GM21526 (cell line): Measurements from ENCODE around the gene SPTLC3.

Source experiments
- ATAC-seq: cut with Tn5 transposase; IDR thresholded peaks from one replicate; pipeline ENCODE4 v1.9.1; 2021; ENCODE audit warnings: moderate library complexity; ENCODE audit not compliant: unreplicated experiment, low FRiP score

Gene SPTLC3

DNA sequence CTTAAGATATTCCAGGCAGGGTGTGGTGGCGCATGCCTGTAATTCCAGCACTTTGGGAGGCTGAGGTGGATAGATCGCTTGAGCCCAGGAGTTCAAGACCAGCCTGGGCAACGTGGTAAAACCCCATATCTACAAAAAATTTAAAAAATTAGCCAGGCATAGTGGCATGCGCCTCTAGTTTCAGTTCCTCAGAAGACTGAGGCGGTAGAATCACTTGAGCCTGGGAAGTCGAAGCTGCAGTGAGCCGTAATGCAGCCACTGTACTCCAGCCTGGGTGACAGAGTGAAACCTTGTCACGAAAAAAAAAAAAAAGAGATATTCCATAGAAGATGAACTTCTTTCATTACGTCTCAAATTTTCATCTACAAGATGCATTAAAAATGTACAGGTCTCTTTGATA, 165.6 kb downstream of the SPTLC3 start:
- ATAC-seq: no peak

DNA sequence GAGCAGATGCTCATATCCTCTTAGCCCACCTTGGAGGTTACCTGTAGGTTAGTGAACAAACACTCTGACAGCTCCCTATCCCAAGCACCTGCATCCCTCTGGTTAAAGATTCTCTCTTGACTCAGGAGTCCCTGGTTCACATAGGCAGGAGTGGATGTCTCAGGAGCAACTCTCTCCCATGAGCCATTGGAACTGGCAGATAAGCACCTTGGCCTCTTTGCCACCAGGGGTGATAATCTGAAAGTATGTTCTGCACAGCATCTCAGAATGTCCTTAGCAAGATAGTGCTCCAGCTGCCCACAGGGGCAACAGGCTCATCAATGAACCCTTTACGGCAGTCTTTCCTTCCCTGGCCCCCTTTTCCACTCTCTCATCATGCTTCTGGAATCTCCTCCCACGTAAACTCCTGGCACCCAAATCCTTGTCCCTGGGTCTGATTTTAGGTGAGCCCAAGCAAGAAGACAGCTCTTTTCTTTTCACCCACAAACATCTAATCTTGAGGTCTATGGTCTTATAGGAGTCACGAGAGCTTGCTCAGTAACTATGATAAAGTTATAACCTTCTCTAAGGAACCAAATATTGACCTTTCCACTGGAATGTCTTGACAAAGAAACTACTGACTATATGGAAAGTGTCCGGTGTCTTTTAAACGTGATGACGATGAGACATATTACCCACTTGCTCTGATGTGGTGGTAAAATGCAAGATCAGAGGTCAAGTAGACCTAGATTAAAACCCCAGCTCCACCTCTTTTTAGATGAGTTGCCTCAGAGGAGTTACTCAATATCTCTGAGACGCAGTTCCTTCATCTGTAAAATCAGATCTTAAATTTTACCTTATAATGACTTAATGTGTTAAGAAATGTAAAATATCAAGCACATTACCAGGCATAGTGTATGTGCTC, 172.5 kb downstream of the SPTLC3 start:
- no peak for ATAC-seq

DNA sequence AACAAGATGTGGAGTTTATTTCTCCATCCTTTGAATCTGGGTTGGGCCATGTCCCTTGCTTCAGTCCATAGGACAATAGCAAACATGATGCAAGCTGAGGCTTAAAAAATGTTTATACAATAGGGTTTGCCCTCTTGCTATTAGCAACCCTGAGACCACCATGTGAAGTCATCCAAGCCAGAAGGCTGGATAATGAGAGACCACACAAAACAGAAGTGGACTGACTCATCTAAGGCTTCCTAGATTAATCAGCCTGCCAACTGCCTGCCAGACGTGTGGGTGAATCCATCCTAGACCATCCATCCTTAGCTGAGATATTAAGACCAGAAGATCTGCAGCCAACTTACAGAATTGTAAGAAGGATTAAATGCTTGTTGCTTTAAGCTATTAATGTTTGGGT, 174.2 kb downstream of the SPTLC3 start:
- ATAC-seq: no peak

DNA sequence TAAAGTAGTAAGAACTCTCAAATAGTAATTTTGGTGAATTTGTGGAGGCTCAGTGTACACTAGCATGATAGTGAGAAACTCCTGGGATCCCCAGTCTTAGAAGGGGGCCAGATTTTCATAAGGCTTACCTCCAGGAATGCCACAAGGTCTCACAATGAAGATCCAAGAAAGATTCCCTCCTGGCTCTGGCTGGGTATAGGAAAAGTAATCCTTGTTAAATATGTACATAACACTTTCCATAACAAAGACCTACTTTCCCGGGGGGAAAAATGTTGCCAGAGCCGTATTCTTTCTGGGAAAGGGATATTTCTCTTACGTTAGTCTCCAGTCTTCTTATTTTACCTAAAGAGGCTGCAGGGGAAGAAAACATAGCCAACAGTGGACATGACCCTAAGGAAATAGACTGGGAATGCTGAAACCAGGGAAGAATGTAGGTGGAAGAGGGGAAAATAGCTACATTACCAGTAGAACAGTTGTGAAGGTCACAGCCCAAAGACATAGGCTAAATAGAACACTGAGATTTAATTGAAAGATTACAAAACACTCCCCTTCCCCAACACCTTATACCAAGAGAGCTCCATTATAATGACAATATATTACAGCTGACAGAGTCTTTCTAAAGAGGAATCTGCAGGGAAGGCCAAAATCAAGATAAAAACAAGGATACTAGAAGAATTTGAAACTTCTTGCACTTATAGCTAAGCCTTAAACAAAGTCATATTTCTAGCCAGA, 177.4 kb downstream of the SPTLC3 start:
- no peak for ATAC-seq

DNA sequence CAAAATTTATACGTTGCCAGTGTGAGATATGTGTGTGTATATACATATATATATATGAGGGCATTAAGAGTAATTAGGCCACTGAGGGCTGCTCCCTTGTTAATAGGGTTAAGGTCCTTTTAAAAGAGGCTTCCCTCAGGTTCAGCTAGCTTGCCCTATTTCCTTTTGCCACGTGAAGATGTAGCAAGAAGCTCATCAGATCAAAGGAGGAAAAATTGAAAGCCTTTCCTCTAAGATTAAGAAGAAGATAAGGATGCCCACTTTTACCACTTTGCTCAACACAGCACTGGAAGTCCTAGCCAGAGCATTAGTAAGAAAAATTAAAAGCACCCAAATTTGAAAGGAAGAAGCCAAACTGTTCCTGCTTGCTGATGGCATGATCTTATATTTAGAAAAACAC, 179.1 kb downstream of the SPTLC3 start:
- no peak for ATAC-seq

DNA sequence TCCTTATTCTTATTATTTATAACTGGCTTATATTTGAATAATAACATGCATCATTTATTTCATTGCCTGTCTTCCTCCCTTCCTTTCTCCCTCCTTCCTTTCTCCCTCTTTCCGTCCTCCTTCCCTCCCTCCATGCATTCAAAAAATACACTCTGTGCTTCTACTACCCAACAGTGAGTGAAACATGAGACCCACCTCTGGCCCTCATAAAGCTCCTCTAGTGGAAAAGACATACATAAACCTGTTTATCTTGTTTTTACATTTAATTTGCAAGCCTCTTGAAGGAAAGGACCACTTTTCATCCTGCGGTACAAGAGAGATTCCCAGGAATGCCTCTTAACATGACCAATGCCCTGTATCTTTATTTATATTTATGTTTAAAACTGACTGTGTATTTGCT, 190.5 kb downstream of the SPTLC3 start:
- ATAC-seq: no peak

DNA sequence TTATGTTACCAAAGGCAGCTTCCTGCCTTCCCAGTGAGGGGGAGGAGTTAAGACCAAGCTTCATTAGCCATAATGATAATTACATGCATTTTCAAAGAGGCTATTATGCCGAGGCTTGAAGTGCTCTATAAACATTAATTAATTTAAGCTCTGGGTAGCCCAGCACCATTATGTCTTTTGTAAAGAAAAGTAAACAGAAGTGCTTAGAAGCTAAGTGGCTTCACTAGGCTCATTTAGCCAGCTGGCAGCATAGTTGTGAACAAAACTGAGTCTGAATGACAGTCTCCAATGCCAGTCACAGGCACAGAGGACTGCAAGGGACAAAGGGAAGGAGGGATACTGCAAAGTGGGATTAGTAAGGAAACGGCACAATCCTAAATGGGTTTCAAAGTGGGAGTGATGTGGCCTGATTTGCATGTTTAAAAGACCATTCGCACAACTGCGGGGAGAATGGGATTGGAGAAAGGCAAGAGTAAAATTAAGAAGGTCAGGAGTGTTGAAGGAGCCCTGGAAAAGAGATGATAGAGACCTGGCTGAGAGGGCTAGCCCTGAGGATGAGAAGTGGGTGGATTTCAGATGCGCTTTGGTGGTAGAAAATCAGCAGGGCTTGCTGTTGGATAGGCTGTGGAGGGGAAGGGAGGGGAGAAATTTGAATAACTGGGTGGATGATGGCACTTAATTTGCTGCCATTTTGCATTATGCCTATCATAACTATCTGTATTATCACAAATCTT, 192.2 kb downstream of the SPTLC3 start:
- no peak for ATAC-seq

DNA sequence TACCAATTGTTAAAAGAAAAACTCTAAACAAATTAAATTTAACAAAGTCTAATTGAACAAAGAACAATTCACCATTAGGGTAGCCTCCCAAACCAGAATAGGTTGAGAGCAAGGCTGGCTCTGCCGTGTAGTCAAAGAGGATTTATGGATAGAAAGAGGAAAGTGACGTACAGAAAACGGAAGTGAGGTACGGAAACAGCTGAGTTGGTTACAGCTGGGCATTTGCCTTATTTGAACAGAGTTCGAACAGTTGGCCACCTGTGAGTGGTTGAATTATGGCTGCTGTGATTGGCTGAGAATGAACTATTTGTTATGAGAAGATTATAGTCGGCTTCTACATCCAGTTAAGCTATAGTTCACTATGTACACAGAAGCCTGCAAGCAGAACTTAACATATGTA, 193.8 kb downstream of the SPTLC3 start:
- no peak for ATAC-seq

DNA sequence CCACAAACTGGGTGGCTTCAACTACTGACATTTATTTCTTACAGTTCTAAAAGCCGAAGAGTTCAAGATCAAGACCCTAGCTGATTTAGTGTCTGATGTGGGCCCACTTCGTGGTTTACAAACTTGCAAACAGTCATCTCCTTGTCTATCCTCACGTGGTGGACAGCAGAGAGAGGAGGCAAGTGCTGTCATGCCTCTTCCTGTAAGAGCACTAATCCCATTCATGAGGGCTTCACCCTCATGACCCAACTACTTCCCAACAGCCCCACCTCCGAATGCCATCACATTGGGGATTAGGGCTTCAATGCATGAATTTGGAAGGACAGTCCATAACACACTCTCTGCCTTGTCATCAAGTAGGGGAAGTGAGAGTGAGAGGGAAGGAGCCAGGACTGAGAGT, 196.7 kb downstream of the SPTLC3 start:
- ATAC-seq: no peak

DNA sequence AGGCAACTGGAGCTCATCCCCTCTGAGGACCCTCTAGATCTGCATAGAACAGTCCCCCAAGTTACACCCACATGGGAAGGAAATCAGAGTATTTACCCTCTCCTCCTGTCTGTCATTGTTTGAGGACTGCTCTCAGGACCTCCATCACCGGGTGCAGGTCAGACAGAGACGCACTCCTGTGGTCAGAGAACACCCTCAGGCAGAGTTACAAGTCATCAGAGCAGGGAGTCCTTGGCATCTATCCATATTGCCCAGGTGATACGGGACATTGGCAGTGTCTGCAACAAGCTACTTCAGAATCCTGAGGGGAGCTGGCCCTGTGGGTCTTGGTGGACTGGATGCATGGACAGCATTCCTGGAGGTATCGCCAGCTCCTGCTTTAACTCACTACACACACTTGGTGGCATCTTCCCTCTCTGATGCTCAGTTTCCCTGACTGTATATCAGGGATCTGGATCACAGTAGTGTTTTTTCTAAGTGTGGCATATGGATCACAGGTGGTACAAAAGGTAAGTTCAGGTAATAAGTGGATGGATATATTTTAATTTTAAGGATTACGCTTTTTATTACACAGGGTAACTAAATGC, 197.2 kb downstream of the SPTLC3 start:
- ATAC-seq: no peak

DNA sequence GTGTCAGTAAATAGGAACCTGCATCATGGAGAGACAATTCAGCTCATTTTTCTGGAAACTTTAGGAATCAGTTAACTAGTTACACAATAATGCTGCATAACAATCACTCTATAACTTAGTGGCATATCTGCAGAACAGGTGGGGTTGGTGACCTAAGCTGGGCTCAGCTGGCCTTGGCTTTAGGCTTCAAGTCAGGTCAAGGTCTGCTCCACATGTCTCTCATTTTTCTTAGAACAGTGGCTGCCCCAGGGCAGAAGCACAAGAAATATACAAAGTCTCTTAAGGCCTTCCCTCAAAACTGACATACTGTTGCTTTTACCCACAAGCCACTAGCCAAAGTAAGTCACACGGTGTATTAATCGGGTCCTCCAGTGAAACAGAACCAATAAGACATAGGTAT, 198.2 kb downstream of the SPTLC3 start:
- no peak for ATAC-seq

DNA sequence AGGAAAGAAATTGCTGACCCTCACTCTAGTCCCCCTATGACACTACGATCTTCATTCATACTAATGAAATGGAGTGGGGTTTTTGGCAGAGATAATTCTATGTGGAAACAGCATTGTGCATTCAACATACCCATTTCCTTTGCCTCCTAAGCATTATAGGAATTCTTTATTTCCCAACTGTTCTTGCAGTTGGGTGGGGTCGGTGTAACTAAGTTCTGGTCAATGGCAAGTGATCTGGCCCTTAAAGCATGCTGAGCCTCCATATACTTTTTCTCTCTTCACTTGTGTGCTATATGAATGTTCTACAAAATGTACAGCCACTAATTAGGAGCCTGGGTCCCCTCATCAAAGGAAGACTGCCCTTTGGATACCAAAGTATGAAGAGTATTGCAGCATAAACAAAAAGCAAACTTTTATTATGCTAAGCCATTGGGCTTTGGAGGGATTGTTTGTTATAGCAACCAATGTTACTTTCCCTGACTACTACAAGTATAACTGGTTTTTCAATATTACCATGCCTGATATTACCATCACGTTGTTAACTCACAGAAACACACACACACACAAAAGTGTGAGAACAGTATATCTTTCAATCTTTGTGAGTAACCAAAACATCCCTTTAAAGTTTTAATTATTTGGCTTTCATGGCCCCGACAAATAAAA, 203.3 kb downstream of the SPTLC3 start:
- ATAC-seq: no peak

DNA sequence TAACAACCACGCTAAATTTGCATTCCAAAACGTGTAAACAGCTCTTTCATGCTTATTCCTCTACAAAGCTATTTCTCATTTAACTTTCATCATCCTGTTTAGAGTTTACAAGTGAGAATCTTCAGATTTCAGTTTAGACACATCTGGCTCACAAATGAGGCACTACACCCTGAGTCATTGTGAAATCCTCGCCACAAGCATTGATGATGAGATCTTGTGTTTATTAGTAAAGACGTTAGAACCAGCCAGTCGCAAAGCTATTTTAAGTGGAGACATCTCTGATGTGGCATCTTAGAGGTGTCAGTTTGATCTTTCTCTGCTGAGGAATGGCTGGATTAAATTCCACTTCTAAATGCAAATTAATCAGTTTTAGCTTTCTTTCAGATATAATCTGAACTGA, 204.0 kb downstream of the SPTLC3 start:
- ATAC-seq: peak; percentile 50

DNA sequence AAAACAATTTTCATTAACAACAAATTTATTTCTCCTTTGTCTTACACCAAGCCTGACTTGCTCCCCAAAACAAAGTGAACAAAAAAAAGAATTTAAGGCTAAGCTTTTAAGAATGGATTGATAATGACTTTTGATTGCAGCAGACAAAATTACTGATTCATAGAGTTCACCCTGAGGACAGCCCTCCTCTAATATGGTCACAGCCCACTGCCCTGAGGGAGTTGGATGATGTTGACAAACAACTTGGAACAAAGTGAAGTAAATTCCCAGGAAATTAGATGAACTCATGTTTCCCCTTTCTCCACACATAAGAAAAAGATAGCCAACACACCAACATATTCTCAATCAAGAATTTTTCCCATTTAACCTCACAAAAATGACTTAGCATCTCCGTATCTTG, 204.6 kb downstream of the SPTLC3 start:
- ATAC-seq: no peak

DNA sequence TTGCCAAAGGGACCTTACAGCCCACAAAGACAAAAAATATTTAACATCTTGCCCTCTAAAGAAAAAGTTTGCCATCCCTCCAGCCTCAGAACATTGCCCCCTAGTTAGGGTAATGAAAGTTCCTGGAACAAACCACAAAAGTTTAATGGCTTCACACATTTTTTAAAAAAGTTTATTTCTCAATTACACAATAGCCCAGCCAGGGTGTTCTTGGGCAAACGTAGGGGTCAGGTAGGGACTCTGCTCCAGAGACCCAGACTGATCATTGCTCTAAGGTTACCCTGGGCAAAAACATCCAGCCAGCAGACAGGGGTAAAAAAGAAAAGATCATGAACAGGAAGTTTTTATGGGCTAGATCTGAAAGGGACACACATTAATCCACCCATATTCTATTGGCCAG, 207.8 kb downstream of the SPTLC3 start:
- no peak for ATAC-seq
